ENCODE results near the gene FAM185A. TPM values are rescaled to one million over a fixed set of nuclear protein-coding genes. Genes with fewer than 3 reads are reported as not detected.

Gene FAM185A
- total RNA-seq, 4 donors from 2014 or later = 11.5 to 20.7 (median 14.6) TPM

Other genes starting within 250 kb of the FAM185A start
- gene RASA4B, start 231.2 kb upstream of the FAM185A start, total RNA-seq = 10 to 100 TPM; 21.6 to 28.3 (median 25.3) TPM
- gene UPK3BL2, start 205.3 kb upstream of the FAM185A start, total RNA-seq = 10 to 100 TPM in 1 of 4 donors, 1 to 10 TPM in 3; 2.0 to 22.0 (median 5.2) TPM
- gene SPDYE2, start 197.8 kb upstream of the FAM185A start, total RNA-seq = under 1 TPM in 1 of 4 donors, not detected in 3; 0.39 TPM
- gene POLR2J3, start 176.4 kb upstream of the FAM185A start, total RNA-seq = 10 to 100 TPM in 3 of 4 donors, 1 to 10 TPM in 1; 5.8 to 21.0 (median 15.9) TPM
- 10 to 100 TPM; 12.9 to 32.0 (median 26.2) TPM for gene RASA4, start 132.2 kb upstream of the FAM185A start, total RNA-seq
- 10 to 100 TPM; 25.5 to 41.8 (median 40.9) TPM for gene UPK3BL1, start 106.2 kb upstream of the FAM185A start, total RNA-seq
- not detected for gene SPDYE2B, start 98.7 kb upstream of the FAM185A start, total RNA-seq
- gene POLR2J2, start 77.3 kb upstream of the FAM185A start, total RNA-seq = 1 to 10 TPM; 1.4 to 3.1 (median 1.5) TPM
- 1 to 10 TPM; 1.1 to 4.4 (median 3.2) TPM for gene LRRC17, start 164.0 kb downstream of the FAM185A start, total RNA-seq